ENCODE measurements around the gene CRBN.

Gene CRBN

GRCh38 chr3:3141939-3142338 is 37.6 kb downstream of the CRBN start:
- H3K36me3 Mint-ChIP-seq, result peaks cover 73% of the 10 kb centered on the region
- no peak overlapping the region for H3K27ac Mint-ChIP-seq
- peaks cover 20% of the 10 kb centered on the region for H3K4me1 Mint-ChIP-seq
- no peak for ATAC-seq
- no peaks in the 10 kb centered on the region for H3K9me3 Mint-ChIP-seq
- no peaks in the 10 kb centered on the region for H3K27me3 Mint-ChIP-seq
- no peak overlapping the region for H3K4me3 Mint-ChIP-seq

DNA sequence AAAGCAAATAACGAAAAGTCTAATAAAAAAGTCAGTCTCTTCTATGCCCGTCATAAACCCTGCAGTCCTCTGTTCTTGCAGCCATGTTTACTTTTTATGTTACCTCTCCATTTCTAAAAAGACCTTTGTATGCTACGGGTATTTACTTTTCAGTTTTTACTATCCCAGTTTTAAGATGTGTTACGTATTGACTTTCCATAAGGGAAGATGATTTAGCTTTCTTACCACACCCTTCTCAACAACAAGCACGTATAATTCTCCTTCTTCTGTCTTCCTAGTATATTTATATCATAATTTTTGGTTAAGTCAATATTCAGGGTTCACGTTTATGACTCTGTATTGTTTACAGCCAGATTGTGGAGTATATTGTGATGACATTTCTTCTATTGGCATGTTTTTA is 42.0 kb downstream of the CRBN start:
- Mint-ChIP-seq H3K36me3 (peaks cover 59% of the 10 kb centered on the region), H3K27ac (peak overlapping the region; percentile 10), H3K9me3 (no peaks in the 10 kb centered on the region), H3K4me3 (no peak overlapping the region), H3K4me1 (peaks cover 27% of the 10 kb centered on the region), H3K27me3 (no peaks in the 10 kb centered on the region)
- no peak for ATAC-seq

DNA sequence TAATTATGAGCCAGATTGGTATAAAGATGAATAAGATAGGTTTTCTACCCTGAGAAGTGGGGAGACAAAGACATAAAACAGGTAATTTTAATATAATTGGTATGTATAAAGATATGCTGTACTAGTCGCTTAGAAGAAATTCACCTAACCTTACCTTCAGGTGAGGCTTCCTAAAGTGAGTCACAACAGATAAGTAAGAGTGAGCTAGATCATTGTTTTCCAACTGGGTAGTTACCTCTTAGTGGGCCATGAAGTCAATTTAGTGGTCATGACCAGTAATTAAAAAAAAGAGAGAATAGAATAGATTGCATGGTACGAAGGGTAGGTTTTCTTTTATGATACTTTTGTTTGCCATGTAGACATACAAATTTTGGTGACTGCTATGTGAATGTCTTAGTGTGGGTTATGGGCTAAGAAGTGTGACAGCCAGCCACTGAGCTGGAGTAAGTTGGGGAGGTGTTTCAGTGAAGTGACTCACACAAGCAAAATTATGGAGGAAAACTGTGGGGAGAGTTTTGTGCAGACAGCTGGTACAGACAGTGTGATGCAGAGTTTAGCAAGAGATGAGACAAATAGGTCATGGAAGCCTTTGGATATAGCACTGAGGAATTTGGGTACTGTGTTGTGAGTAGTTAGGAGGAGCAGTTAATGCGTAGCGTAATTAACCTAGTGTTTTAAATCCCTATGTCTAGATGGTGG is 44.6 kb downstream of the CRBN start:
- no peak for ATAC-seq
- H3K27me3 Mint-ChIP-seq, result no peaks in the 10 kb centered on the region
- peak overlapping the region; percentile 25 for H3K27ac Mint-ChIP-seq
- peaks cover 45% of the 10 kb centered on the region for H3K36me3 Mint-ChIP-seq
- no peaks in the 10 kb centered on the region for H3K9me3 Mint-ChIP-seq
- peaks cover 27% of the 10 kb centered on the region for H3K4me1 Mint-ChIP-seq
- H3K4me3 Mint-ChIP-seq, result no peak overlapping the region

DNA sequence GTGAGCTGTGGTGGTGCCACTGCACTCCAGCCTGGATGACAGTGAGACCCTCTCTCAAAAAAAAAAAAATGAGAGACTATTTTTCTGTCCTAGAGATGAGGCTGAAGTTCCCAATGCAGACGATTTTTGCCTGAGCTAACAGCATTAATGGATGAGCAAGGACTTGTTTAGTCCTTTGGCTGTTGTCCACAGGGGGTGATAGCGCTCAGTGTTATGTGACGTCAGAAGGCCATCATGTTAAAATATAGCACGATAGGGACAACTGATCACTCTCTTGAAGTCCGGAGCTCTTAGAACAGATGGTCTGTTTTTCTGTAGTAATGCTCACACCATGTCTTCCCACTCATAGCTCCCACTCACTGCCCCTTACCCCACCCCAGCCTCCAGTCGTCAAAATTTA is 46.0 kb downstream of the CRBN start:
- H3K9me3 Mint-ChIP-seq, result no peaks in the 10 kb centered on the region
- H3K27me3 Mint-ChIP-seq, result no peaks in the 10 kb centered on the region
- peaks cover 29% of the 10 kb centered on the region for H3K4me1 Mint-ChIP-seq
- no peak overlapping the region for H3K4me3 Mint-ChIP-seq
- H3K27ac Mint-ChIP-seq, result no peak overlapping the region
- ATAC-seq, result no peak
- H3K36me3 Mint-ChIP-seq, result peaks cover 42% of the 10 kb centered on the region

DNA sequence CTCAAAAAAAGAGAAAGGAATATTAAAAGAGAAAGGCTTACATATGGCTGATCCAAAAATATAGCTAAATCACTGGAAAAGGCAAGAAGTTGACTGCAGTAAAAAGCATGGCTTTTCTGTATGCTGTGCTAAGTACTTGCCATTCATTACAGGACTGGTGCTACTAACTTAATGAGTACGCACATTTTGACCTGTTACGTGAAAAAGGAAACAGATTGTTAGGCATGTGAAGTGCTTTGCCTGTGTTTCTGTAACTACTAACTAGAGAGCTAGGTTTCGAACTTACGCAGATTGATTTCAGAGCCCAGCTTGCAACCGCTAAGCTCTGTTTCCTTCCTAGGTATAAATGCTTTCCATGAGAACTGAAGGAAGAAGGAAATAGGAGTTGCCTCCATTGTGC is 49.9 kb downstream of the CRBN start:
- Mint-ChIP-seq H3K4me3 (no peak overlapping the region), H3K4me1 (peaks cover 38% of the 10 kb centered on the region), H3K9me3 (peaks cover 3% of the 10 kb centered on the region), H3K27ac (no peak overlapping the region), H3K36me3 (peaks cover 11% of the 10 kb centered on the region), H3K27me3 (no peaks in the 10 kb centered on the region)
- no peak for ATAC-seq

DNA sequence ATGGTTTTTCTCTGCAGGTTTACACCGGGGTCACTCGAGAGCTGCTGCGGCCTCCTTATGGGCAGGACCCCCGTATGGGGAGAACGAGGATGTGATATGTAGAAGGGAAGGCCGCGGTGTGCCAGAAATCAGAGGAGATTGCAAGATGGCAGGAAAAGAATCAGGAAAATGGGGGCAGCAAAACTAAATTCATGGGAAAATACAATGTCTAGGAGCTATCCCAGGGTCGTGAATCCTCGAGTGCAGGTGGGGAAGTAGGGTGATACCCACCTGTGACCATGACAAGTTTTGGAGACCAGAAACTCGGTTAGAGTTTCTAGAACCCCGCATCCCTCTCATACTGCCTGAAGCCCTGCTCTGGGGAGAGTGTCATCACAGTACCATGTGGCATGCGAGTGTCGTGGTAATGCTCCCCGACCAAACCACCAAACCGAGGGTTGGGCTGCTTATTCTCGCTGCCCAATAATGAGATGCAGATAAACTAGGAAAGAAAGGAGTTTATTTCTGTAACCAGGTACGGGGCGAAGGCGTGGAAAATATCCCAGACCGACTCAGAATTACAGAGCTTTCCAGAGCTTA is 52.0 kb downstream of the CRBN start:
- ATAC-seq, result peak; percentile 41
- Mint-ChIP-seq H3K4me3 (peak overlapping the region; percentile 96), H3K9me3 (peaks cover 3% of the 10 kb centered on the region), H3K27me3 (no peaks in the 10 kb centered on the region), H3K27ac (peak overlapping the region; percentile 97), H3K36me3 (peaks cover 11% of the 10 kb centered on the region), H3K4me1 (peaks cover 38% of the 10 kb centered on the region)

- Mint-ChIP-seq H3K9me3 (peaks cover 3% of the 10 kb centered on the region), H3K27me3 (no peaks in the 10 kb centered on the region), H3K36me3 (peaks cover 11% of the 10 kb centered on the region), H3K27ac (peak within 1 kb of the TSS; percentile 97), H3K4me3 (peak within 1 kb of the TSS; percentile 96), H3K4me1 (peaks cover 38% of the 10 kb centered on the region)
- peak; percentile 97 for ATAC-seq
Measured at GRCh38 chr3:3126477-3127431, 52.7 kb downstream of the CRBN start, which contains the start of gene TRNT1. TRNT1 (plus strand) TSS chr3:3126940; CDS start chr3:3129041, 2,101 bp downstream.

- H3K27ac Mint-ChIP-seq, result peak overlapping the region; percentile 97
- no peaks in the 10 kb centered on the region for H3K27me3 Mint-ChIP-seq
- peaks cover 3% of the 10 kb centered on the region for H3K9me3 Mint-ChIP-seq
- peaks cover 11% of the 10 kb centered on the region for H3K36me3 Mint-ChIP-seq
- H3K4me1 Mint-ChIP-seq, result peaks cover 38% of the 10 kb centered on the region
- no peak for ATAC-seq
- H3K4me3 Mint-ChIP-seq, result peak overlapping the region; percentile 96
Measured at GRCh38 chr3:3125977-3126376, 53.5 kb downstream of the CRBN start.

DNA sequence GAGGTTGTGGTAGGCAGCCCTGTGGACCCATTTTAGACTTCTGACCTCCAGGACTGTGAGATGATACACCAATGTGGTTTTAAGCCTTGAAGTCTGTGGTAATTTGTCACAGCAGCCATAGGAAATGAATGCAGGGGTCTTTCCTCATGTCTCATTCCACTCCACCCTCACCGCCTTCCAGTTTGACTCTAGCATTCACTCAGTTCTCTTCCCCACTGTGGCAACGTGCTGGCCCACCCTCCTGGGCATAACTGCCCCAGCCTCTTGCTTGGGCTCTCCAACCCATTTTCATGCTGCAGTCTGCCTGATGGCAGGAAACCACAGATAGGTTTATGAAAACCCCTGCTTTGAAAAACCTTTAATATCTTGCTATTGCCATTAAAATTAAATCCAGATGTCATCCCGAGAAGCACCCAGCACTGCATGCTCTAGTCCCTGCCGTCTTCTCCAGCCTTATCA is 60.1 kb downstream of the CRBN start:
- peak; percentile 67 for ATAC-seq
- Mint-ChIP-seq H3K9me3 (peaks cover 3% of the 10 kb centered on the region), H3K27ac (no peak overlapping the region), H3K36me3 (no peaks in the 10 kb centered on the region), H3K4me3 (no peak overlapping the region), H3K4me1 (peaks cover 17% of the 10 kb centered on the region), H3K27me3 (no peaks in the 10 kb centered on the region)

GRCh38 chr3:3117651-3118050 is 61.8 kb downstream of the CRBN start:
- no peaks in the 10 kb centered on the region for H3K27me3 Mint-ChIP-seq
- no peak overlapping the region for H3K4me3 Mint-ChIP-seq
- no peak overlapping the region for H3K27ac Mint-ChIP-seq
- peaks cover 3% of the 10 kb centered on the region for H3K9me3 Mint-ChIP-seq
- ATAC-seq, result no peak
- H3K4me1 Mint-ChIP-seq, result peaks cover 17% of the 10 kb centered on the region
- H3K36me3 Mint-ChIP-seq, result no peaks in the 10 kb centered on the region

GRCh38 chr3:3113042-3113709 is 66.3 kb downstream of the CRBN start:
- H3K27me3 Mint-ChIP-seq, result no peaks in the 10 kb centered on the region
- peaks cover 40% of the 10 kb centered on the region for H3K4me1 Mint-ChIP-seq
- H3K36me3 Mint-ChIP-seq, result no peaks in the 10 kb centered on the region
- no peak overlapping the region for H3K27ac Mint-ChIP-seq
- peaks cover 3% of the 10 kb centered on the region for H3K9me3 Mint-ChIP-seq
- no peak overlapping the region for H3K4me3 Mint-ChIP-seq
- ATAC-seq, result no peak

GRCh38 chr3:3110749-3111361 is 68.6 kb downstream of the CRBN start:
- Mint-ChIP-seq H3K4me1 (peaks cover 50% of the 10 kb centered on the region), H3K4me3 (peak overlapping the region; percentile 62), H3K36me3 (no peaks in the 10 kb centered on the region)

DNA sequence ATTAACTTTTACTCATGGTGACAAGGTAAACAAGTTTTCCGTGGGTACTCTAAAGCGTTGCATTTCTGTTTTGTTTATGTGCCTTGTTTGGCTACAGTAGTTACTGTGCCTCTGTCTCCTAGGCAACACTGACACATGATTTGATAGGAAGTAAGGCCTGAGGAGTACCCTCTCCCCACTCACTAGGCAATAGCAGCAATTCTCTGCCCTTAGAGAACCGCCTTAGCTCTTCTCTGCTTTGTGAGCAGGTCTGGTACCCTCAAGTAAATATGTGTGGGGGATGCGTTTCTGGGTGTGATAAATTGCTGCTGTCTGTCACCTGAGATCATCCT is 69.2 kb downstream of the CRBN start, which contains the start of gene IL5RA:
IL5RA (minus strand) TSS at position 76 of the 332 bp plus-strand sequence. CDS start 5,390 bp downstream, outside the sequence.
- peak within 1 kb of the TSS; percentile 77 for H3K27ac Mint-ChIP-seq
- H3K27me3 Mint-ChIP-seq, result no peaks in the 10 kb centered on the region
- peaks cover 53% of the 10 kb centered on the region for H3K4me1 Mint-ChIP-seq
- no peaks in the 10 kb centered on the region for H3K9me3 Mint-ChIP-seq
- peak within 1 kb of the TSS; percentile 62 for H3K4me3 Mint-ChIP-seq
- ATAC-seq, result peak; percentile 65
- no peaks in the 10 kb centered on the region for H3K36me3 Mint-ChIP-seq

More at GRCh38 chr3:3110749-3111361, 68.6 kb downstream of the CRBN start:
- Mint-ChIP-seq H3K9me3 (peaks cover 3% of the 10 kb centered on the region), H3K27me3 (no peaks in the 10 kb centered on the region), H3K27ac (peak overlapping the region; percentile 77)
- ATAC-seq, result no peak
